AG08396 (cell line): ENCODE results near the gene MTMR6.

ENCODE experiments used
- DNase-seq: peaks from one replicate; pipeline ENCODE4 v3.0.0; 2012; ENCODE audit warnings: low spot score, mixed read lengths

The MTMR6 gene

GRCh38 chr13:25276748-25277147 is 10.5 kb downstream of the MTMR6 start:
- DNase-seq, result peak; percentile 29

- DNase-seq, result no peak
Observed at GRCh38 chr13:25268561-25268960, 18.7 kb downstream of the MTMR6 start.

- no peak for DNase-seq
Observed at GRCh38 chr13:25267715-25268114, 19.6 kb downstream of the MTMR6 start.

GRCh38 chr13:25266706-25267105 is 20.6 kb downstream of the MTMR6 start:
- DNase-seq, result no peak

- no peak for DNase-seq
Observed at GRCh38 chr13:25262261-25262660, 25.0 kb downstream of the MTMR6 start.

- DNase-seq, result peak; percentile 9
Observed at GRCh38 chr13:25253702-25254101, 33.6 kb downstream of the MTMR6 start.

GRCh38 chr13:25252752-25253151 is 34.5 kb downstream of the MTMR6 start:
- no peak for DNase-seq

GRCh38 chr13:25252225-25252624 is 35.1 kb downstream of the MTMR6 start:
- DNase-seq, result no peak

GRCh38 chr13:25249001-25249543 is 38.2 kb downstream of the MTMR6 start:
- DNase-seq, result peak; percentile 8

GRCh38 chr13:25248071-25248470 is 39.2 kb downstream of the MTMR6 start:
- no peak for DNase-seq

- no peak for DNase-seq
Observed at GRCh38 chr13:25247360-25247759, 39.9 kb downstream of the MTMR6 start.

- no peak for DNase-seq
Observed at GRCh38 chr13:25244123-25244522, 43.2 kb downstream of the MTMR6 start.

- no peak for DNase-seq
Observed at GRCh38 chr13:25242956-25243355, 44.3 kb downstream of the MTMR6 start.

GRCh38 chr13:25241007-25241406 is 46.3 kb downstream of the MTMR6 start:
- DNase-seq, result no peak

GRCh38 chr13:25237083-25237482 is 50.2 kb downstream of the MTMR6 start:
- DNase-seq, result no peak

- DNase-seq, result no peak
Observed at GRCh38 chr13:25233861-25234260, 53.4 kb downstream of the MTMR6 start.

GRCh38 chr13:25232937-25233515 is 54.3 kb downstream of the MTMR6 start:
- DNase-seq, result peak; percentile 29

GRCh38 chr13:25231517-25231916 is 55.8 kb downstream of the MTMR6 start:
- no peak for DNase-seq

GRCh38 chr13:25227690-25228089 is 59.6 kb downstream of the MTMR6 start:
- DNase-seq, result no peak

- DNase-seq, result no peak
Observed at GRCh38 chr13:25225970-25226369, 61.3 kb downstream of the MTMR6 start.

- no peak for DNase-seq
Observed at GRCh38 chr13:25224151-25224550, 63.1 kb downstream of the MTMR6 start.

- DNase-seq, result no peak
Observed at GRCh38 chr13:25222740-25223139, 64.5 kb downstream of the MTMR6 start.

GRCh38 chr13:25218019-25218418 is 69.3 kb downstream of the MTMR6 start:
- DNase-seq, result no peak
